Common myeloid progenitor, CD34-positive (primary cell): ENCODE results near the gene HMGB3.
"Not testable (repeated sequence)": the region's sequence is repeated elsewhere in the genome, so short reads cannot be mapped to it uniquely, and the experiment has no call there.

Experiments used
- CTCF ChIA-PET: fragments of 350-600 bp; sonication (Branson Sonifier 250); formaldehyde crosslinking; loops from one replicate; lab custom pipeline; 2021; ENCODE audit warnings: antibody characterized with exemption; lab: Charles Lee
- POLR2A ChIA-PET: fragments of 350-600 bp; sonication (Branson Sonifier 250); formaldehyde crosslinking; loops from one replicate; lab custom pipeline; 2021; ENCODE audit warnings: antibody characterized with exemption; lab: Charles Lee
- DNase-seq, 3 donors: peaks; one replicate each; pipeline versions ENCODE4 v3.0.0 to v3.0.0-alpha.2; 2013
- H3K27ac ChIP-seq, 2 experiments: 1 replicate in 1 of 2; 2 replicates in 1 of 2; pipeline ENCODE4 v1.7.0; 2013; ENCODE audit warnings: inconsistent platforms in 2 of 2, low read length in 2 of 2, mild to moderate bottlenecking in 2 of 2, low read depth in 1 of 2, moderate library complexity in 1 of 2; ENCODE audit not compliant: severe bottlenecking in 2 of 2, insufficient read depth in 1 of 2, poor library complexity in 1 of 2
- H3K27me3 ChIP-seq, 5 experiments: replicated peaks in 2 of 5; 1 replicate in 3 of 5; 2 replicates in 2 of 5; pipeline versions ENCODE4 v1.6.1 to v1.7.0; 2013; ENCODE audit warnings: low read length in 4 of 5, mild to moderate bottlenecking in 2 of 5, moderate library complexity in 2 of 5, inconsistent platforms in 1 of 5; ENCODE audit not compliant: insufficient read depth in 5 of 5, control insufficient read depth in 4 of 5
- H3K36me3 ChIP-seq, 4 experiments: 1 replicate in 2 of 4; 2 replicates in 2 of 4; pipeline versions ENCODE4 v1.6.1 to v1.7.0; 2013; ENCODE audit warnings: low read length in 3 of 4, control low read depth in 1 of 4, mild to moderate bottlenecking in 1 of 4; ENCODE audit not compliant: control insufficient read depth in 4 of 4, insufficient read depth in 4 of 4
- H3K4me1 ChIP-seq, 4 experiments: 1 replicate in 3 of 4; 2 replicates in 1 of 4; pipeline versions ENCODE4 v1.6.1 to v1.7.1; 2013; ENCODE audit warnings: low read length in 3 of 4, mild to moderate bottlenecking in 3 of 4, control low read depth in 1 of 4, inconsistent platforms in 1 of 4, moderate library complexity in 1 of 4; ENCODE audit not compliant: control insufficient read depth in 4 of 4, insufficient read depth in 4 of 4; ENCODE audit errors: control extremely low read depth in 1 of 4
- H3K4me3 ChIP-seq, 7 experiments: 1 replicate in 4 of 7; 2 replicates in 3 of 7; pipeline versions ENCODE4 v1.5.1 to v1.7.0; 2013; ENCODE audit warnings: mild to moderate bottlenecking in 7 of 7, low read length in 6 of 7, moderate library complexity in 6 of 7, inconsistent platforms in 2 of 7, low read depth in 2 of 7, control low read depth in 1 of 7; ENCODE audit not compliant: insufficient read depth in 4 of 7, control insufficient read depth in 1 of 7; ENCODE audit errors: extremely low read depth in 1 of 7
- H3K9me3 ChIP-seq, 5 experiments: 1 replicate in 4 of 5; 2 replicates in 1 of 5; pipeline versions ENCODE4 v1.6.1 to v1.7.1; 2013; ENCODE audit warnings: low read length in 4 of 5, mild to moderate bottlenecking in 2 of 5, inconsistent platforms in 1 of 5, low read depth in 1 of 5, moderate library complexity in 1 of 5; ENCODE audit not compliant: control insufficient read depth in 4 of 5, insufficient read depth in 2 of 5; ENCODE audit errors: control extremely low read depth in 1 of 5
- WGBS: methylation state at CpG from one replicate; pipeline ENCODE4 v1.1.5; 2013; ENCODE audit not compliant: insufficient coverage; 5-methylcytosine and 5-hydroxymethylcytosine counted together

The HMGB3 gene

GRCh38 chrX:150987687-150988086 lies 4.6 kb downstream of the HMGB3 start:
- H3K9me3 ChIP-seq, H3K4me3 ChIP-seq, DNase-seq, H3K36me3 ChIP-seq, H3K27ac ChIP-seq, POLR2A ChIA-PET, H3K27me3 ChIP-seq, CTCF ChIA-PET: not testable (repeated sequence)
- WGBS, result 100% methylated on average over 2 of the region's 6 CpGs
- peaks cover 3 to 13% (median 9%) of the 10 kb centered on the region in 4 experiments for H3K4me1 ChIP-seq

DNA sequence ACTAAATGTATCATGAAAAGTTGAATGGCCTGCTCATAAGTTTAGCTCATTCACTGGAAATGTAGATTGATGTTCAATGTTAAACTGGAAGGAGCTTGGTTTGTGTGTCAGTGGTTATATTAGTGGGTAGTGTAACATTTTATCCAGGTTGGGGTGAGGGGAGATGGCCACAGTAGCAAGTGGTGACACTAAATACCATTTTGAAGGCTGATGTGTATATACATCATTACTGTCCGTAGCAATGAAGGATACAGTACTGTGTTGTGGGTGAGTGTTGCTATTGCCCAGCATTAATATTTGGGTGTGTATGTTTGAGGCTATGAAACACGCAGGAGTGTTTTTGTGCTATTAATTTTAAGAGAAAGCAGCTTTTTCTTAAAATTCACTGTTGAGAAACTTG lies 6.3 kb downstream of the HMGB3 start:
- 94% methylated on average over 2 of the region's 2 CpGs for WGBS
- H3K4me3 ChIP-seq, result no peak overlapping the region
- POLR2A ChIA-PET, result no interaction called here

DNA sequence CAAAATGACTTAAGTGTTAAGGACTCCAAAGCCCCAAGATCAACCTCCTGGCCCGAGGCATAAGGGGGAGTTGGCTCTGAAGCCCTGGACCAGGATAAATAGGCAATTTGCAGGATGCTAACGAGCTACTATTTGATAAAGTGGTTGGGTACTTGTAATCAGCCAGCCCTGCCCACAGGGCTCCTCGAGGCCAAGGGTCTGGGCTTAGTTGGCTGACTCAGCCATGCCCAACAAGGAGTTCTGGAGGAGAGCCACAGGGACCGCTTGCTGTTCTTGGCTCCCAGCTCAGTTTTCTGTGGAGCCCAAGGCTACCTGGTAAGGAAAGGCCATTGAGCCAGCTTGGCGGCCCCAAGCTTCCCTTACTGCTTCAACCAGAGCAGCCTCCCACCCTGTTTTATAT lies 7.8 kb downstream of the HMGB3 start:
- Histone ChIP-seq H3K4me3 (no peak overlapping the region), H3K4me1 (no peaks in the 10 kb centered on the region), H3K9me3 (no peaks in the 10 kb centered on the region), H3K27me3 (no peaks in the 10 kb centered on the region), H3K27ac (no peak overlapping the region), H3K36me3 (peaks cover 4 to 8% (median 5%) of the 10 kb centered on the region in 4 experiments)
- 74% methylated on average over 5 of the region's 5 CpGs for WGBS
- ChIA-PET POLR2A (no interaction called here), CTCF (no interaction called here)
- DNase-seq, result no peak

More for the DNA sequence above, 6.3 kb downstream of the HMGB3 start:
- Histone ChIP-seq H3K9me3 (no peaks in the 10 kb centered on the region), H3K36me3 (peaks cover 4 to 8% (median 5%) of the 10 kb centered on the region in 4 experiments), H3K27ac (no peak overlapping the region), H3K27me3 (no peaks in the 10 kb centered on the region), H3K4me1 (peaks cover 3 to 12% (median 9%) of the 10 kb centered on the region in 4 experiments)
- CTCF ChIA-PET, result interaction anchor here (0.7 to 1.2 kb wide), 2 partner anchors 12 to 217 kb away, joined by 3 read pairs; no protein-coding TSS in a partner anchor
- no peak for DNase-seq

DNA sequence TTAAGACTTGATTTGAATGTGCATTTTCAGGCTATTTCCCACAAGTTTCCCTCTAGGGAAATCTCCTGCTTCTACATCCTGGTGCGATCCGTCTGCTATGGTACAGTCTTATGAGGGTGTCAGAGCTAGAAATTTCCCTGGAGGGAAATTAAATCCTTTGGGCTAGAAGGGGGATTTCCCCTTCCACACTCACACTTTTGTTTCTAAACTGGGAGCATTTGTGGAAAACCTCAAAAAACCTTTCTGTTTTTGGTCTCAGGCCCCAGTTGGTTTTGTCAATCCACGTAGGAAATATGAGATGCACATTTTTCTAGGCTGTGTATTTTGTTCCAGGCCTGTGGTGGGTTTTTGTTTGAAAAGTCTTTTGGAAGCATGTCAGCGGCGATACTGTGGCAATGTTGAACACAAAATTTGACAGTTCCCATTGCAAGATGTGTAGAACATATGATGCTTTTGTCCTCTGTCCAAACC lies 17.8 kb downstream of the HMGB3 start:
- Histone ChIP-seq H3K9me3 (no peaks in the 10 kb centered on the region), H3K4me3 (no peak overlapping the region), H3K4me1 (no peaks in the 10 kb centered on the region), H3K27me3 (no peaks in the 10 kb centered on the region), H3K36me3 (no peaks in the 10 kb centered on the region), H3K27ac (no peak overlapping the region)
- WGBS, result 88% methylated on average over 3 of the region's 5 CpGs
- CTCF ChIA-PET, result no interaction called here
- DNase-seq, result no peak
- POLR2A ChIA-PET, result no interaction called here

GRCh38 chrX:151004085-151004484 lies 20.9 kb downstream of the HMGB3 start:
- H3K27me3 ChIP-seq, result no peaks in the 10 kb centered on the region
- DNase-seq, result peak in 2 of 3 donors; percentile 6 to 19
- 63% methylated on average over 1 of the region's 1 CpG for WGBS
- ChIA-PET CTCF (no interaction called here), POLR2A (no interaction called here)
- H3K9me3 ChIP-seq, result no peaks in the 10 kb centered on the region
- H3K4me1 ChIP-seq, result no peaks in the 10 kb centered on the region
- no peaks in the 10 kb centered on the region for H3K36me3 ChIP-seq
- no peak overlapping the region for H3K27ac ChIP-seq
- no peak overlapping the region for H3K4me3 ChIP-seq

DNA sequence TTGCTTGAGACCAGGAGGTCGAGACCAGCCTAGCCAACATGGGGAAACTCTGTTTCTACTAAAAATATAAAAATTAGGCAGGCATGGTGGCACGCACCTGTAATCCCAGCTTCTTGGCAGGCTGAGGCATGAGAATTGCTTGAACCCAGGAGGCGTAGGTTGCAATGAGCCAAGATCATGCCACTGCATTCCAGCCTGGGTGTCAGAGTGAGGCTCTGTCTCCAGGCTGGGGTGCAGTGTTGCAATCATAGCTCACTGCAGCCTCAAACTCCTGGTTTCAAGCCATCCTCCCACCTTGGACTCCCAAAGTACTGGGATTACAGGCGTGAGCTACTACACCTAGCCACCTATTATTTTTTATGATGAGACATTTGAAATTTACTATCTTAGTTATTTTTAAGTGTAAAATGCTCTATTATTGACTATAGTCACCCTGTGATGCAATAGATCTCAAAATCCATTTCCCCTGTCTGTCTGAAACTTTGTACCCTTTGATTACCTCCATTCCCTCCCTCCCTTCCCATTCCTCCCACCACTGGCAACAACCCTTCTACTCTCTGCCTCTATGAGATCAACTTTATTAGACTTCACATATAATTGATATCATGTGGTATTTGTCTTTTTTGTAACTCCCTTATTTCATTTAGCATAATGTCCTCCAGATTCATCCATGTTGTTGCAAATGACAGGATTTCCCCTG lies 23.4 kb downstream of the HMGB3 start:
- POLR2A ChIA-PET, result no interaction called here
- H3K27me3 ChIP-seq, result peaks cover 0 to 2% (median 0%) of the 10 kb centered on the region in 5 experiments
- WGBS, result 100% methylated on average over 2 of the region's 4 CpGs
- no peak overlapping the region for H3K4me3 ChIP-seq
- DNase-seq, result no peak
- H3K4me1 ChIP-seq, result no peaks in the 10 kb centered on the region
- CTCF ChIA-PET, result interaction anchor here (1.2 kb wide), 1 partner anchor 85 kb away, joined by 3 read pairs; no protein-coding TSS in a partner anchor
- no peak overlapping the region for H3K27ac ChIP-seq
- no peaks in the 10 kb centered on the region for H3K36me3 ChIP-seq
- H3K9me3 ChIP-seq, result no peaks in the 10 kb centered on the region

- no CpG with 5 or more reads among the region's 2 CpGs for WGBS
- Histone ChIP-seq H3K27me3 (peaks cover 0 to 2% (median 0%) of the 10 kb centered on the region in 5 experiments), H3K27ac (no peak overlapping the region), H3K4me3 (no peak overlapping the region), H3K36me3 (no peaks in the 10 kb centered on the region), H3K9me3 (peaks cover 0 to 10% (median 0%) of the 10 kb centered on the region in 5 experiments), H3K4me1 (no peaks in the 10 kb centered on the region)
- ChIA-PET POLR2A (no interaction called here), CTCF (no interaction called here)
- no peak for DNase-seq
These were observed 26.4 kb downstream of the HMGB3 start for GRCh38 chrX:151009582-151009981.
